ENCODE data around the gene MUC20.
"Not testable (repeated sequence)": the region's sequence is repeated elsewhere in the genome, so short reads cannot be mapped to it uniquely, and the experiment has no call there.

The MUC20 gene

DNA sequence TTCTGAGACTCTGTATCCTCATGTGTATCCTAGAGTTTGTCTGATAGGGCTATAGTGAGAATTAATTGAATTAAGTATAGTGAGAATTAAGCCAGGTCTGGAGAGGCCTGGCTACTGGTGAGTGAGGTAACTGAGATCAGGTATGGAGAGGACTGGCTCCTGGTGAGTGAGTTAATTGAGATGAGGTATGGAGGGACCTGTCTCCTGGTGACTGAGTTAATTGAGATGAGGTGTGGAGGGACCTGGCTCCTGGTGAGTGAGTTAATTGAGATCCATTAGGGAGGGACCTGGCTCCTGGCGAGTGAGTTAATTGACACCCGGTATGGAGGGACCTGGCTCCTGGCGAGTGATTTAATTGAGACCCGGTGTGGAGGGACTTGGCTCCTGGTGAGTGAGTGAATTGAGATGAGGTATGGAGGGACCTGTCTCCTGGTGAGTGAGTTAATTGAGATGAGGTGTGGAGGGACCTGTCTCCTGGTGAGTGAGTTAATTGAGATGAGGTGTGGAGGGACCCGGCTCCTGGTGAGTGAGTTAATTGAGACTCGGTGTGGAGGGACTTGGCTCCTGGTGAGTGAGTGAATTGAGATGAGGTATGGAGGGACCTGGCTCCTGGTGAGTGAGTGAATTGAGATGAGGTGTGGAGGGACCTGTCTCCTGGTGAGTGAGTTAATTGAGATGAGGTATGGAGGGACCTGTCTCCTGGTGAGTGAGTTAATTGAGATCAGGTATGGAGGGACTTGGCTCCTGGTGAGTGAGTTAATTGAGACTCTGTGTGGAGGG, 10.5 kb upstream of the MUC20 start:
- DNase-seq (ENCODE audit: low read depth in 3 of 3, low spot score in 1 of 3) = not testable (repeated sequence)

GRCh38 chr3:195711091-195711812, 9.5 kb upstream of the MUC20 start:
- not testable (repeated sequence) for DNase-seq (ENCODE audit: low read depth in 3 of 3, low spot score in 1 of 3)

- DNase-seq (ENCODE audit: low read depth in 3 of 3, low spot score in 1 of 3) = no peak
Observed at GRCh38 chr3:195711813-195712534, 8.8 kb upstream of the MUC20 start.

- DNase-seq (ENCODE audit: low read depth in 3 of 3, low spot score in 1 of 3) = not testable (repeated sequence)
Observed at GRCh38 chr3:195712535-195712910, 8.3 kb upstream of the MUC20 start.

GRCh38 chr3:195713150-195713549, 7.6 kb upstream of the MUC20 start:
- not testable (repeated sequence) for DNase-seq (ENCODE audit: low read depth in 3 of 3, low spot score in 1 of 3)

DNA sequence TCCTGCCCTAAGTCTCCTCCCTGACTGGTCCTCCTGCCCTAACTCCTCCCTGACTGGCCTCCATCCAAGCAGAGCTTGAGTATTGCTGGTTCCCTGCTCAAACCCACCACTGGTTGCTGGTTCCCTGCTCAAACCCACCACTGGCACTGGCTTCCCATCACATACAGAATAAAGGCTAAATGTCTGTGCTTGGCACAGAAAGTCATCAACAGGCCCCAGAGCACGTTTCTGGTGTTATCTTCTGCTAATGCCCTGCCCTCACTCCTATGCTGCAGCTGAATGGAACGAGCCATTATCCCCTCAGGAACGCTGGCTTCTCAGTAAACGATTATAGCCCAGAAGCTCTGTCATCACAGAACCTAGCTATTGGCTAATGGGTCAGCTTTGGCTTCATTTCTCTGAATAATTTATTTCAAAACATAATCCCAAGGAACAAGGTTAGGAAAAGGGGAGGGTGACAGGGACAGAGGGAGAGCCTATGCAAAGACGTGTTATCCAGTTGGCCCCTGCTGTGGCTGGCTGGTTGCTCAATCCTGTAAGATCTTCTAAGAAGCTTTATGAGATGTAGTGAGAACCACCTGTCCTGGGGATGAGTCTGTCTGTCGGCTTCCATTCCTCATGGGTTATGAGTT, 6.3 kb upstream of the MUC20 start:
- DNase-seq (ENCODE audit: low read depth in 3 of 3, low spot score in 1 of 3) = no peak

DNA sequence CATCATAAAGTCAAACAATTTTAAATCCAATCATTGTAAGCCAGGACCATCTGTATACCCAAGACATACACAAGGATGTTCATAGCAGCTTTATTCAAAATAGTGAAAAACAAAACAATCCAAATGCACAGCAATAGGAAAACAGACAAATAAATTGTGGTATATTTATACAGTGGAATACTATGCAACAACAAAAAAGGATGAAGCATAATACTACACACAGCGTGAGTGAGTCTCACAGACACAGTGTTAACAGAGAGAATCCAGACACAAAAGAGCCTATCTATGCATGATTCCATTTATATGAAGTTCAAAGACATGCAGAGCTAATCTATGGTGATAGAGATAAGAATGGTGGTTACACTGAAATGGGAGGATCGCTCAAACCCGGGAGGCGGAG, 5.6 kb upstream of the MUC20 start:
- DNase-seq (ENCODE audit: low read depth in 3 of 3, low spot score in 1 of 3) = no peak

GRCh38 chr3:195715583-195716266, 5.1 kb upstream of the MUC20 start:
- DNase-seq (ENCODE audit: low read depth in 3 of 3, low spot score in 1 of 3) = no peak

GRCh38 chr3:195717416-195717815, 3.4 kb upstream of the MUC20 start:
- no peak for DNase-seq (ENCODE audit: low read depth in 3 of 3, low spot score in 1 of 3)

- no peak for DNase-seq (ENCODE audit: low read depth in 3 of 3, low spot score in 1 of 3)
Observed at GRCh38 chr3:195717852-195718476, 2.8 kb upstream of the MUC20 start.

GRCh38 chr3:195718477-195718984, 2.2 kb upstream of the MUC20 start:
- DNase-seq (ENCODE audit: low read depth in 3 of 3, low spot score in 1 of 3) = no peak

- not testable (repeated sequence) for DNase-seq (ENCODE audit: low read depth in 3 of 3, low spot score in 1 of 3)
Observed at GRCh38 chr3:195719514-195720254, 1.1 kb upstream of the MUC20 start.

DNA sequence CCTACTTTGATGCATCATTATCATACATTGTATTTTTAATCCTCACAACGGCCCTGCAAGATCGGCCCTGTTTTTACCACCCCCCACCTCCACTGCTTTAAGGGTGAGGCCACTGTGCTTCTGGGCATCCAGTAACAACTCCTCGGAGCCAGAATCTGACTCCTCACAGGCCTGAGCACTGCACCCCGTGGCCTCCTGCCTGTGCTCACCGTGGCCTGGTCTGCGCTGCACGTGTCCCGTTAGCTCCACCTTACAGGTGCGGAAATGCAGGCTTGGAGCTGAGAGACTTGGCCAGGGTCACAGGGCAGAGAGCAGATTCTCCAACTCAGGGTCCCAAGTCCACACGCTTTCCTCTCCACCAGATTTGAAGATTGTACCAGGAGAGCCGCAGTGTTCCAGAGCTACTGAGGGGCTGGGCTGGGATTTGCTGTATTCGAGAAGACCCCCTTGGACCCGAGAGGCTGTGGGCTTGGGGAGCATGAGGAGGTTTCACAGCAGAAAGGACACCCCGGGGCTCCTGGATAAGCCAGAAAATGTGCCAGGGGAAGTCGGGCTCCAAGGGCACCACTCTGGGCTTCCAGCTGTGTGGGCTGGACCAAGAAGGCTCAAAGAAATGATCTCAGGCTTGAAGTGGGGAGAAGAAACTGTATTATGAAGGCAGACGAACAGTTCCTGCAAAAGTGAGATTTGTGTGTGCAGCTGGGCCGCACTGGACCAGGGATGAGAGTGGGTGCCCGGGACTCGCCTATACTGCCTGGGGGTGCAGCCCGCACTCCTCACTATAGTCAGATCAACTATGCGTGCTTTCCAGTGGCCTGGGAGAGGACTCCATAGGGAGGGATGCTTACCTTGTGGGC, 1.6 kb downstream of the MUC20 start:
- DNase-seq (ENCODE audit: low read depth in 3 of 3, low spot score in 1 of 3) = not testable (repeated sequence)

GRCh38 chr3:195722996-195723345, 2.2 kb downstream of the MUC20 start:
- DNase-seq (ENCODE audit: low read depth in 3 of 3, low spot score in 1 of 3) = not testable (repeated sequence)

DNA sequence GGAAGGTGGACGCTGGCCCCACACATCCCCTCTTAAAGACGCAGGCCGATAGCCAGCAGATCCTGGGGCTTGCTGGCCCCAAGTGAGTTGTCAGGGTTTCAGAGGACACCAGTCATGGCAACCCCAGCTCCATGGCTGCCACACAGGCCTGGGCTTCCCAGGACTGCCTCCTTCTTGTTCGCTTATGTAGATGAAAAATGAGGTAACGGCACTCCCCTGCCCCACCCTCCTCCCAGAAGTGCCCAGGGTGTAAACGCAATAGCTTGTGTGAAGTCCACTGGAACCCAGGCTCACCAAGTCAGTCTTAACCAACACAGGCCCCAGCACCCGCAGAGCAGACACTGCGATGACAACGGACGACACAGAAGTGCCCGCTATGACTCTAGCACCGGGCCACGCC, 3.6 kb downstream of the MUC20 start:
- DNase-seq (ENCODE audit: low read depth in 3 of 3, low spot score in 1 of 3) = not testable (repeated sequence)

DNA sequence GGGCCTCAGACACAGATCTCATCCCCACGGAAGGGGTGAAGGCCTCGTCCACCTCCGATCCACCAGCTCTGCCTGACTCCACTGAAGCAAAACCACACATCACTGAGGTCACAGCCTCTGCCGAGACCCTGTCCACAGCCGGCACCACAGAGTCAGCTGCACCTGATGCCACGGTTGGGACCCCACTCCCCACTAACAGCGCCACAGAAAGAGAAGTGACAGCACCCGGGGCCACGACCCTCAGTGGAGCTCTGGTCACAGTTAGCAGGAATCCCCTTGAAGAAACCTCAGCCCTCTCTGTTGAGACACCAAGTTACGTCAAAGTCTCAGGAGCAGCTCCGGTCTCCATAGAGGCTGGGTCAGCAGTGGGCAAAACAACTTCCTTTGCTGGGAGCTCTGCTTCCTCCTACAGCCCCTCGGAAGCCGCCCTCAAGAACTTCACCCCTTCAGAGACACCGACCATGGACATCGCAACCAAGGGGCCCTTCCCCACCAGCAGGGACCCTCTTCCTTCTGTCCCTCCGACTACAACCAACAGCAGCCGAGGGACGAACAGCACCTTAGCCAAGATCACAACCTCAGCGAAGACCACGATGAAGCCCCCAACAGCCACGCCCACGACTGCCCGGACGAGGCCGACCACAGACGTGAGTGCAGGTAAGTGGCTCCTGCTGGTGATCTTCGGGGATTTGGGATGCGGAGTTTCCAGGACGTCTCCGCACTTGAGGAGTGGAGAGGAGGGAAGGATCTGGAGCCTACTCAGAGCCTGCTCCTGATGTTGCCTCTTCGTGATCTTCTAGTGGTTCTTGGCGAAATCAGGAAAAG, 5.3 kb downstream of the MUC20 start:
- DNase-seq (ENCODE audit: low read depth in 3 of 3, low spot score in 1 of 3) = not testable (repeated sequence)

DNA sequence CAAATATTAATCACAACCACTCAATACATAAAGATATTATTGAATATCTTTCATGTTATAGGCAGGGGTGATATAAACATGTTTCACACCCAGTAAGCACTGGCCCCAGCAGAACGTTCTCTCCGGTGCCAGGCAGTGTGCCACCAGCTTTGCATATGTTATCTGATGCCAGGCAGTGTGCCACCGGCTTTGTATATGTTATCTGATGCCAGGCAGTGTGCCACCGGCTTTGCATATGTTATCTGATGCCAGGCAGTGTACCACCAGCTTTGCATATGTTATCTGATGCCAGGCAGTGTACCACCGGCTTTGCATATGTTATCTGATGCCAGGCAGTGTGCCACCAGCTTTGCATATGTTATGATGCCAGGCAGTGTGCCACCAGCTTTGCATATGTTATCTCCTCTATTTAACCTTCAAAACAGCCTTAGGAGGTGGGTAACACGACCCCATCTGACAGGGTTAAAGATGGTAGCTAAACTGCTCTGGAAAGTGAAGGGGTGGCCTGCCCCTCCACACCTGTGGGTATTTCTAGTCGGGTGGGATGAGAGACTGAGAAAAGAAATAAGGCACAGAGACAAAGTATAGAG, 6.9 kb downstream of the MUC20 start:
- no peak for DNase-seq (ENCODE audit: low read depth in 3 of 3, low spot score in 1 of 3)
